Keratinocyte (primary cell): Measurements from ENCODE around the gene E2F6. TPM values are rescaled to one million over a fixed set of nuclear protein-coding genes. Genes with fewer than 3 reads are reported as not detected.

ENCODE experiments used
- DNase-seq: peaks from one replicate; pipeline ENCODE4 v3.0.0-alpha.2; 2011; ENCODE audit warnings: low read depth, missing footprints, low spot score
- FAIRE-seq: peaks from 2 replicates; lab custom pipeline; 2011; peaks lifted over from hg19 to GRCh38; lab: Jason Lieb, UNC
- H2AFZ ChIP-seq: 2 replicates; pipeline ENCODE4 v1.6.0; 2012; ENCODE audit warnings: low read length, control low read depth, inconsistent platforms; ENCODE audit not compliant: control insufficient read depth
- H3K27ac ChIP-seq: 2 replicates; pipeline ENCODE4 v1.5.1; 2011; ENCODE audit warnings: low read length; ENCODE audit not compliant: control insufficient read depth, insufficient read depth
- H3K27me3 ChIP-seq: 3 replicates; pipeline ENCODE4 v1.6.0; 2011; ENCODE audit warnings: low read length; ENCODE audit not compliant: control insufficient read depth, insufficient read depth; ENCODE audit errors: extremely low read depth
- H3K36me3 ChIP-seq, 2 experiments: 2 replicates in 1 of 2; 3 replicates in 1 of 2; pipeline ENCODE4 v1.5.1; 2011; ENCODE audit warnings: low read length in 2 of 2, mild to moderate bottlenecking in 1 of 2; ENCODE audit not compliant: control insufficient read depth in 2 of 2, insufficient read depth in 2 of 2; ENCODE audit errors: extremely low read depth in 1 of 2
- H3K4me1 ChIP-seq: 3 replicates; pipeline ENCODE4 v1.5.1; 2011; ENCODE audit warnings: low read length; ENCODE audit not compliant: control insufficient read depth, insufficient read depth; ENCODE audit errors: extremely low read depth
- H3K4me2 ChIP-seq: 3 replicates; pipeline ENCODE4 v1.6.0; 2011; ENCODE audit warnings: low read depth, low read length; ENCODE audit not compliant: control insufficient read depth, insufficient read depth; ENCODE audit errors: extremely low read depth
- H3K4me3 ChIP-seq, 3 experiments: fragments of 200-600 bp in 1 of 3; sonication (generic) in 1 of 3; 2 replicates in 2 of 3; 3 replicates in 1 of 3; pipeline ENCODE4 v1.5.1; 2011 to 2016; ENCODE audit warnings: low read length in 3 of 3, mild to moderate bottlenecking in 3 of 3, control low read depth in 2 of 3, inconsistent platforms in 1 of 3, low read depth in 1 of 3, mixed read lengths in 1 of 3, mixed run types in 1 of 3, moderate library complexity in 1 of 3; ENCODE audit not compliant: control insufficient read depth in 2 of 3, insufficient read depth in 2 of 3; ENCODE audit errors: extremely low read depth in 1 of 3
- H3K79me2 ChIP-seq: 2 replicates; pipeline ENCODE4 v1.6.0; 2012; ENCODE audit warnings: low read length; ENCODE audit not compliant: control insufficient read depth, insufficient read depth
- H3K9ac ChIP-seq: 3 replicates; pipeline ENCODE4 v1.6.0; 2011; ENCODE audit warnings: low read length; ENCODE audit not compliant: control insufficient read depth, insufficient read depth; ENCODE audit errors: extremely low read depth
- H3K9me1 ChIP-seq: 3 replicates; pipeline ENCODE4 v1.6.0; 2011; ENCODE audit warnings: low read length; ENCODE audit not compliant: control insufficient read depth, insufficient read depth; ENCODE audit errors: extremely low read depth
- H3K9me3 ChIP-seq: 2 replicates; pipeline ENCODE4 v1.5.1; 2012; ENCODE audit warnings: low read depth, low read length; ENCODE audit not compliant: control insufficient read depth
- H4K20me1 ChIP-seq: 3 replicates; pipeline ENCODE4 v1.6.0; 2011; ENCODE audit warnings: low read length; ENCODE audit not compliant: control insufficient read depth, insufficient read depth; ENCODE audit errors: extremely low read depth
- EZH2 ChIP-seq: IDR thresholded peaks from one replicate; pipeline ENCODE4 v1.6.1; 2012; ENCODE audit warnings: inconsistent platforms, mild to moderate bottlenecking, low read length, moderate library complexity
- dilution Hi-C: fragments of 300-500 bp; cut with MboI; formaldehyde crosslinking; loops from one replicate; pipeline ENCODE4 v1.7.0; 2020; ENCODE audit warnings: low sequenced_read_pairs; ENCODE audit not compliant: extremely low pct_ligation_motif_present
- polyA plus RNA-seq, 5 experiments: library from polyadenylated mRNA; depleted of rRNA in 3 of 5; stranded (reverse) in 3 of 5; stranded (forward) in 1 of 5; unstranded in 1 of 5; fragments of >200 nt; gene quantifications; 1 replicate in 1 of 5; 2 replicates in 3 of 5; 3 replicates in 1 of 5; pipeline versions ENCODE4 v1.2.1 to v1.2.3, GENCODE V29; 2011 to 2012; ENCODE audit warnings: missing spikeins in 2 of 5, low read depth in 1 of 5, low replicate concordance in 1 of 5
- TF ChIP-seq, protein P1 (sequence below), 3 experiments: IDR thresholded peaks in 1 of 3; conservative IDR thresholded peaks in 1 of 3; optimal IDR thresholded peaks in 1 of 3; 2 replicates in 2 of 3; 3 replicates in 1 of 3; pipeline versions ENCODE3 to v1.5.1; 2011; ENCODE audit warnings: low read length in 3 of 3, mild to moderate bottlenecking in 3 of 3, moderate library complexity in 2 of 3, control low read depth in 1 of 3, inconsistent platforms in 1 of 3; ENCODE audit not compliant: insufficient read depth in 2 of 3; ENCODE audit errors: extremely low read depth in 1 of 3

The E2F6 gene
- polyA plus RNA-seq, 1 donor (not counting 4 experiments of a cell fraction or from before 2014, with no cell fraction given): 13.8 TPM

GRCh38 chr2:11412449-11412810 lies 53.5 kb downstream of the E2F6 start:
- TF ChIP-seq EZH2: no peak
- TF ChIP-seq, protein P1, sequence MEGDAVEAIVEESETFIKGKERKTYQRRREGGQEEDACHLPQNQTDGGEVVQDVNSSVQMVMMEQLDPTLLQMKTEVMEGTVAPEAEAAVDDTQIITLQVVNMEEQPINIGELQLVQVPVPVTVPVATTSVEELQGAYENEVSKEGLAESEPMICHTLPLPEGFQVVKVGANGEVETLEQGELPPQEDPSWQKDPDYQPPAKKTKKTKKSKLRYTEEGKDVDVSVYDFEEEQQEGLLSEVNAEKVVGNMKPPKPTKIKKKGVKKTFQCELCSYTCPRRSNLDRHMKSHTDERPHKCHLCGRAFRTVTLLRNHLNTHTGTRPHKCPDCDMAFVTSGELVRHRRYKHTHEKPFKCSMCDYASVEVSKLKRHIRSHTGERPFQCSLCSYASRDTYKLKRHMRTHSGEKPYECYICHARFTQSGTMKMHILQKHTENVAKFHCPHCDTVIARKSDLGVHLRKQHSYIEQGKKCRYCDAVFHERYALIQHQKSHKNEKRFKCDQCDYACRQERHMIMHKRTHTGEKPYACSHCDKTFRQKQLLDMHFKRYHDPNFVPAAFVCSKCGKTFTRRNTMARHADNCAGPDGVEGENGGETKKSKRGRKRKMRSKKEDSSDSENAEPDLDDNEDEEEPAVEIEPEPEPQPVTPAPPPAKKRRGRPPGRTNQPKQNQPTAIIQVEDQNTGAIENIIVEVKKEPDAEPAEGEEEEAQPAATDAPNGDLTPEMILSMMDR (optimal IDR thresholded peaks at IDR 0.05 in 1 of 3, IDR thresholded peaks at IDR 0.05 in 1 of 3, conservative IDR thresholded peaks at IDR 0.05 in 1 of 3; ENCODE audit: extremely low read depth in 1 of 3, insufficient read depth in 2 of 3, low read length in 3 of 3): no peak
- Histone ChIP-seq H3K4me1 (no peaks in the 10 kb centered on the region), H3K9me3 (no peaks in the 10 kb centered on the region), H3K27me3 (no peaks in the 10 kb centered on the region), H3K9me1 (no peaks in the 10 kb centered on the region), H3K4me3 (no peak overlapping the region), H3K9ac (no peak overlapping the region), H3K79me2 (no peaks in the 10 kb centered on the region), H4K20me1 (no peaks in the 10 kb centered on the region), H3K4me2 (no peak overlapping the region), H2AFZ (no peak overlapping the region), H3K27ac (no peak overlapping the region), H3K36me3 (no peaks in the 10 kb centered on the region)
- dilution Hi-C loops: no loop called here
- DNase-seq: no peak
- no peak for FAIRE-seq

DNA sequence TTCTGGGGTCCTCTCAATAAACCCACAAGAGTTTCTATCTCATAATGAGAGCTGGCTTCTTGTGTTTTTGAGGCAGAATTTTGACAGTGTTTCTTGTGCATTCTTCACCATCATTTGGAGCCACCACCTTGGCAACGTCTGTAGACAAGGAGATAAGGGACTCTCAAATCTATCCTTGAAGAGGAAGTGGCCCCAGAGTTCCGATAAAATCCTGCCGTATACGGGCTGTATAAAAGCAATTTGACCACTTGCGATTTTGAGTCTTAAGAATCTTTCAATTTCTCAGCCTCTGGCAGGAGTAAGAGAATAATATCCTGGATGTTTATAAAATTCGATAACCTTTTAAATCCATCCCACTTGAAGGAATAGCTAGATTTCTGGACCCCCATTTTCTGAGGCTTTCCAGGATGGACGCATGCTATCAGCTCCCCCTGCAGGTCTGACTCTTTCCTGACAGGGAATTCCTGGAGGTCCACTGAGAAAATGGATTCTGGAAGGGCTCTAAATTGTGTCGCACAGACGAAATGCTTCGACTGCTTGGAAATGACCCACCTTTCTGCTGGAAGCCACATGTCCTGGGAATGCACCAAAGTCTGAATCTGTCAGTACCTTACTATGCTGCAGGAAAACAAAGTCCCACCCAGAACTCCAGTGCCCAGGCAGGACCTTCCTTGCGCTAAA lies 54.1 kb downstream of the E2F6 start:
- Histone ChIP-seq H3K9me1 (no peaks in the 10 kb centered on the region), H4K20me1 (no peaks in the 10 kb centered on the region), H3K27ac (no peak overlapping the region), H3K9me3 (no peaks in the 10 kb centered on the region), H3K9ac (no peak overlapping the region), H3K27me3 (no peaks in the 10 kb centered on the region), H3K4me1 (no peaks in the 10 kb centered on the region), H3K79me2 (no peaks in the 10 kb centered on the region), H3K4me2 (no peak overlapping the region), H3K4me3 (no peak overlapping the region), H3K36me3 (no peaks in the 10 kb centered on the region), H2AFZ (no peak overlapping the region)
- no peak for TF ChIP-seq EZH2
- TF ChIP-seq, protein P1 (optimal IDR thresholded peaks at IDR 0.05 in 1 of 3, IDR thresholded peaks at IDR 0.05 in 1 of 3, conservative IDR thresholded peaks at IDR 0.05 in 1 of 3; ENCODE audit: extremely low read depth in 1 of 3, insufficient read depth in 2 of 3, low read length in 3 of 3): peak; percentile 66 to 69 (median 68)
- dilution Hi-C loops: no loop called here
- no peak for DNase-seq
- no peak for FAIRE-seq
